OCI-LY7 (cell line): ENCODE measurements around the gene MYOT.

ENCODE experiments used
- CTCF ChIP-seq: fragments of 200-600 bp; sonication (generic); conservative IDR thresholded peaks from 2 replicates; pipeline ENCODE4 v1.5.1; 2014; ENCODE audit warnings: mild to moderate bottlenecking, antibody characterized with exemption, low read length, moderate library complexity, mixed read lengths
- EZH2phosphoT487 ChIP-seq: fragments of 200-600 bp; sonication (generic); IDR thresholded peaks from 2 replicates; pipeline ENCODE4 v1.6.1; 2018; ENCODE audit warnings: low read depth, borderline replicate concordance, mild to moderate bottlenecking, mixed run types, antibody characterized with exemption, low read length, moderate library complexity, mixed read lengths

GRCh38 chr5:137933491-137933911 is 65.8 kb downstream of the MYOT start:
- no peak for TF ChIP-seq CTCF
- no peak for TF ChIP-seq EZH2phosphoT487
